ENCODE results near the gene TSKU. TPM values are rescaled to one million over a fixed set of nuclear protein-coding genes. Genes with fewer than 3 reads are reported as not detected.

The TSKU gene
- polyA plus RNA-seq, 1 of the 3 experiments (the other 2 are of a cell fraction): 20.7 TPM

- Histone ChIP-seq H3K27ac (ENCODE audit: low read depth in 2 of 2, low read length in 1 of 2) (no peak overlapping the region), H2AFZ (ENCODE audit: low read depth) (no peak overlapping the region), H3K27me3 (ENCODE audit: insufficient read depth) (no peaks in the 10 kb centered on the region; the same call in 1 of the 2 replicates), H3K4me3 (ENCODE audit: low read depth in 2 of 2, low read length in 1 of 2) (no peak overlapping the region), H3F3A (replicated peaks; ENCODE audit: insufficient read depth) (no peaks in the 10 kb centered on the region), H4K20me1 (ENCODE audit: insufficient read depth) (no peaks in the 10 kb centered on the region), H3K79me2 (ENCODE audit: insufficient read depth) (no peaks in the 10 kb centered on the region), H3K4me1 (ENCODE audit: control insufficient read depth in 1 of 2, insufficient read depth in 2 of 2, low read depth in 1 of 2, low read length in 1 of 2) (peaks cover 0 to 16% of the 10 kb centered on the region in 2 experiments; a peak in 1 of 4 replicates), H3K9me3 (no peaks in the 10 kb centered on the region), H3K36me3 (replicated peaks in 1 of 2; ENCODE audit: control insufficient read depth in 1 of 2, insufficient read depth in 2 of 2, low read length in 1 of 2) (no peaks in the 10 kb centered on the region), H3K9ac (no peak overlapping the region), H3K4me2 (no peak overlapping the region), H3K9me2 (no peaks in the 10 kb centered on the region)
- POLR2A ChIA-PET: no interaction called here
- no peak for DNase-seq
- no peak for TF ChIP-seq FOXJ3 (CRISPR knock-in tag; IDR thresholded peaks at IDR 0.05)
- TF ChIP-seq MAX (IDR thresholded peaks at IDR 0.05; ENCODE audit: low read depth): no peak
- TF ChIP-seq TCF12 (IDR thresholded peaks at IDR 0.05): no peak
- no peak for TF ChIP-seq YY1 (IDR thresholded peaks at IDR 0.05; ENCODE audit: low read depth)
- no peak for TF ChIP-seq EP300 (IDR thresholded peaks at IDR 0.05; ENCODE audit: borderline replicate concordance in 1 of 2, low read depth in 1 of 2, low read length in 1 of 2)
- no peak for TF ChIP-seq SIN3A (IDR thresholded peaks at IDR 0.05; ENCODE audit: borderline replicate concordance, low read depth, low read length)
- TF ChIP-seq RAD21 (IDR thresholded peaks at IDR 0.05; ENCODE audit: low read length): no peak
- no peak for TF ChIP-seq NFIC (IDR thresholded peaks at IDR 0.05; ENCODE audit: borderline replicate concordance)
- TF ChIP-seq ZBTB33 (IDR thresholded peaks at IDR 0.05; ENCODE audit: borderline replicate concordance, low read depth): no peak
- TF ChIP-seq TEAD4 (IDR thresholded peaks at IDR 0.05; ENCODE audit: borderline replicate concordance, insufficient read depth): no peak
- no peak for TF ChIP-seq FOXM1 (IDR thresholded peaks at IDR 0.05; ENCODE audit: low read depth)
- no peak for TF ChIP-seq NRF1 (IDR thresholded peaks at IDR 0.05; ENCODE audit: low read depth, low read length)
- no peak for TF ChIP-seq JUND (IDR thresholded peaks at IDR 0.05)
- no peak for TF ChIP-seq USF2 (IDR thresholded peaks at IDR 0.05; ENCODE audit: borderline replicate concordance, low read depth, low read length)
- no peak for TF ChIP-seq PBX3 (IDR thresholded peaks at IDR 0.05)
- TF ChIP-seq GABPA (IDR thresholded peaks at IDR 0.05; ENCODE audit: low read depth): no peak
- TF ChIP-seq GATA2 (CRISPR knock-in tag; IDR thresholded peaks at IDR 0.05): no peak
- TF ChIP-seq CTCF (IDR thresholded peaks at IDR 0.05): no peak
- CTCF ChIA-PET: interaction anchor here (0.9 to 11.5 kb wide), 8 partner anchors 14 to 312 kb away, joined by 3 to 205 read pairs (median 28); no protein-coding TSS in a partner anchor
- 85% methylated on average over 11 of the region's 12 CpGs for WGBS (ENCODE audit: low lambda C conversion rate)
Observed at GRCh38 chr11:76736773-76737495, 46.2 kb upstream of the TSKU start.

Measured in SK-N-SH (cell line).